HG03469 (cell line): ENCODE results near the gene SFMBT2.
"Not testable (repeated sequence)": the region's sequence is repeated elsewhere in the genome, so short reads cannot be mapped to it uniquely, and the experiment has no call there.

Source experiments
- ATAC-seq: cut with Tn5 transposase; IDR thresholded peaks from one replicate; pipeline ENCODE4 v1.9.1; 2021; ENCODE audit warnings: mild to moderate bottlenecking, moderate library complexity, moderate number of reproducible peaks; ENCODE audit not compliant: unreplicated experiment

Gene SFMBT2

DNA sequence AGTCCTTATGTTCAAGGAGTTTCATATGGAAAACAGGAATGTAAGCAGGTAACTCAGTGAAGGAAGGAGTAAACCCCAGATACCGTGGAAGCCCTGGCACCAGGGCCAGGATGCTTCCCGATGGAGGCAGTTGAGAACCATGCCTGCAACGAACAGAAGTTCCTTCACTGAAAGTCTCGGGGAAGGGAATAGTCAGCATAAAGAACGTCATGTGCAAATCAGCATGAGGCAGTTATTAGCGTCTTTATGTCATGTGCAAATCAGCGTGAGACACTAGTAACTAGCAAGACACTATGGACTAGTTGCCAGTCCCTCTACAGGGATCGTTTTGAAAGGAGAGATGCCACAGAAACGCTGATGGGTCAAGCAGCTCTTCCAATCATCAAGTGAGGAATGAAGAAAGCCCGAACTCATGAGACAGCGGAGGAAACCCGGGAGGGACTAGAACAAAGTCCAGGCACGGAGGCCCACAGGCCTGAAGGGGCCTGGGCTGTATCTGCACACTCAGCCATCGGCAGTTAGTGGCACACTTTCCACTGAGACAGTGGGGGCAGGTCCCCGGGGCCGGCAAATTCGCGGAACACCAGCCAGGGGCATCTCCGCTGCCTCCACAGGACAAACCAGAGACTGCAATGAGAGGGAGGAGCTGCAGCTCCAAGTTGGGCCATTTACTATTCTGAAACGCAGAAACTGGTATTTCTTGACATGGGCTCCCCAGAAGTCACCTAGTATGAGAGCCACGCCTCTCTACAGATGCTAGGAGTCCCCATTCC lies 109.6 kb downstream of the SFMBT2 start:
- no peak for ATAC-seq

DNA sequence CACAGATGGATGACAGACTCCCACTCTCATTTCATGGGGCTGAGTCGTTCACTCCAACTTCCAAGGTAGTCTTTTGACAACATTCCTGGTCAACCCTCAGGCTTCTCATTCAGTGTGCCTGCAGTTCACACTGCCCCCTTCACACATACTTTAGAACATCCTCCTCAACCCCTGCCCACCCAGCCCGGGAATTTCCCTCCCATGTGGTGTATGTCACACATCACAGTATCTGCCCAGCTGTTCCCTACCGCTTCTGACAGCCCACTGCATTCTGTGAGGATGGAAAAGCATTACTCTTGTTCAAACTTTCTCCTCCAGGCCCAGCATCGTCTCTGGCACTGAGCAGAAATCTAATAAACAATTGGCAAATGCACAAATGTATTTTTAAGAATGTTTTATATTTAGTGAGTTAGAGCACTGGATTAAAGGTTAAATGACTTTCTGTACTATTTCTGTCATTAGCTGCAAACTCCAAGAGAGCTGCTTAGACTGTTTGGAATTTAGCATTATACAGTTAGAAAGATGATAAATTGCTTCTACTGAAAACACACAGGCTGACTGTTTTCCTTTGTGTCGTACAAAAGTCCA lies 110.4 kb downstream of the SFMBT2 start:
- no peak for ATAC-seq

DNA sequence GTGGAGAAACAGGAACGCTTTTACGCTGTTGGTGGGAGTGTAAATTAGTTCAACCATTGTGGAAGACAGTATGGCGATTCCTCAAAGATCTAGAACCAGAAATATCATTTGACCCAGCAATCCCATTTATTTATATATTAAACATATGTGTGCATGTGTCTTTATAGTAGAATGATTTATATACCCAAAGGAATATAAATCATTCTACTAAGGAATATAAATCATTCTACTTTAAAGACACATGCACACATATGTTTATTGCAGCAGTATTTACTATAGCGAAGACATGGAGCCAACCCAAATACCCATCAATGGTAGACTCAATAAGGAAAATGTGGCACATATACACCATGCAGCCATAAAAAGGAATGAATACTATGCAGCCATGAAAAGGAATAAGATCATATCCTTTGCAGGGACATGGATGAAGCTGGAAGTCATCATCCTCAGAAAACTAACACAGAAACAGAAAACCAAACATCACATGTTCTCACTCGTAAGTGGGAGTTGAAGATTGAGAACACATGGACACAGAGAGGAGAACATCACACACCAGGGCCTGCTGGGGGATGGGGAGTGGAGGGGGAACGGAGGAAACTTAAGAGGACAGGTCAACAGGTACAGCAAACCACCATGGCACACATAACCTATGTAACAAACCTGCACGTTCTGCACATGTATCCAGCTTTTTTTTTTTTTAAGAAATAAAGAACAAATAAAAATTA lies 111.1 kb downstream of the SFMBT2 start:
- not testable (repeated sequence) for ATAC-seq

DNA sequence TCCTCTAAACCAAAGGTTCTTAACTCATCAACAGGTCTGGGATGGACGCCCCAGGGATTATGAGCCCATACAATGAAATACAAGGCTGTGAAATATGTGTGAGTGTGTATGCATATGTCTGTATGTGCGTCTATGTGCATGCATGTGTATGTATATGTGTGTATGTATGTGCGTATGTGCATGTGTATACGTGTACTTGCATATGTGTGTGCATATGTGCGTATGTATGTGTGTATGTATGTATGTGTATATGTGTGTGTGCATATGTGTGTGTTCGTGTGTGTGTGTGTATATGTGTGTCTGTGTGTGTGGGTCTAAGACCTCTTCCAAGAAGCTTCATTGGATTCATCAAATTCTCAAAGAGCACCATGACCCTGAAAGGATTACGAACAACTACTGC lies 112.3 kb downstream of the SFMBT2 start:
- ATAC-seq = no peak

DNA sequence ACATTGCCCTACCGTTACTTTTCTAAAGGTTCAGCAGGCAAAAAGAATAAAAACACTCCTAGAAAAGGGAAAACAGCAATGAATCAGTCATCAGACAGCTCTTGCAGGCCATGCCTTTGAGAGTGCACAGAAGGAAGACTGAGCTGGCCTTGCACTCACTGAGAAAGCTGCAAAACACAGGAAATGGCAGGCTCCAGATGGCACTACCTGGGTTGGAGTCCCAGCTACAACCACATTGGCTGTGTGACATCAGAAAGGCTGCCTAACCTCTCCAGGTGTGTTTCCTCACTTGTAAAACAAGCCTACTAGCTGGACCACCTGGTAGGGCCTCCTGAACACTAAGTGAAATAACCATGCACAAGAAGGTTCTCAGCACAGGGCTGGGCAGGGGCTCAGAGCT lies 113.7 kb downstream of the SFMBT2 start:
- no peak for ATAC-seq

DNA sequence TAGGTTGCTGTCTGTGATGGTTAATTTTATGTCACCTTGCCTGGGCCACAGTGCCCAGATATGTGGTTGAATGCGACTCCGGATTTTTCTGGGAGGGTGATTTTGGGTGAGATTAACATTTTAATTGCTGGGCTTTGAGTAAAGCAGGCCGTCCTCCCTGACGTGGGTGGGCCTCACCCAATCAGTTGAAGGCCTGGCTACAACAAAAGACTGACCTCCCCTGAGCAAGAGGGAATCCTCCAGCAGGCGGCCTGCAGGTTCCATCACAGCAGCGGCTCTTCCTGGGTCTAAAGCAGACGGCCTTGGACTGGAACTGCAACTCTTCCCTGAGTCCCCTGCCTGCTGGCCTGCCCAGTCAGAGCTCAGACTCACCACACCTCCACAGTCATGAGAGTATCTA lies 114.2 kb downstream of the SFMBT2 start:
- ATAC-seq = no peak

DNA sequence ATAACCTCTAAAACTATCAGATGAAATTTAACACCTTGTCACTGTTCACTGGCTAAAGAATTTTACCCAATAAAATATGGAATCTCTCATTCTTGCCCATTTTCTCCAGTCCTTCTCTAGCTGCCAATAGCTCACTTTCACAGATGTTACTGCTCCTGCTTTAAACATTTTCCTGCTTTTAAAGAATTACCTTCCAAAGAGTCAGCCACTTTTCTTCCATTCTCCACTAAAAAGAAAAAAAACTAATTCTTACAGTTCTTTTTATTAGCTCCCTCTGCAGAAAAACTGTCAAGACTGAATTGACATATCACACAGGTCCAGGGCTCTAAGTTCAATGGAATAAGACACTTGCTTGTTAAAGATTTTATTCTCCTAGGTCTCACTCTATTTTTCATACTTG lies 114.8 kb downstream of the SFMBT2 start:
- ATAC-seq = no peak

DNA sequence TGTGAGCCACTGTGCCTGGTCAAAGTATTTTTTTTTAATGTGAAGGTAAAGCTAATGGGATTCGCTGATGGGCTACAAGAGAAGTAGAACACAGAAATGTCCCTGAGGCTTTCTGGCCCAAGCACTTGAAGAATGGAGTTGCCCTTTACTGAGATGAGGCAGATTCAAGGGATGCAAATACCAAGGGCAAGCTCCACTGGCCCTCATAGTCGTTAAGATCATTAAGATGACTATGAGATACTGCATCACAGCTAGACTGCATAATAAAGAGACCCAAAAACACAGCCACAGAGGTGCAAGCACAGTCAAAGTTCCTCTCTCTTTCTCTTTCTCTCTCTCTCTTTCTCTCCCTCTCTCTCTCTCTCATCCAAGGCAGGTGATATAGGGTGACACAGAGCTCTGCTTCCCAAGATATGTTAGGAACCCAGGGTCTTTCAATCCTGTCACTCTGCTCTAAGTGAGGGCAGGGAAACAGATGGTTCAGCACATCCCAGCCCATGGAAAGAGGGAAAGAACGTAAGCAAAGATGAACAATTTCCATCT lies 117.4 kb downstream of the SFMBT2 start:
- no peak for ATAC-seq

DNA sequence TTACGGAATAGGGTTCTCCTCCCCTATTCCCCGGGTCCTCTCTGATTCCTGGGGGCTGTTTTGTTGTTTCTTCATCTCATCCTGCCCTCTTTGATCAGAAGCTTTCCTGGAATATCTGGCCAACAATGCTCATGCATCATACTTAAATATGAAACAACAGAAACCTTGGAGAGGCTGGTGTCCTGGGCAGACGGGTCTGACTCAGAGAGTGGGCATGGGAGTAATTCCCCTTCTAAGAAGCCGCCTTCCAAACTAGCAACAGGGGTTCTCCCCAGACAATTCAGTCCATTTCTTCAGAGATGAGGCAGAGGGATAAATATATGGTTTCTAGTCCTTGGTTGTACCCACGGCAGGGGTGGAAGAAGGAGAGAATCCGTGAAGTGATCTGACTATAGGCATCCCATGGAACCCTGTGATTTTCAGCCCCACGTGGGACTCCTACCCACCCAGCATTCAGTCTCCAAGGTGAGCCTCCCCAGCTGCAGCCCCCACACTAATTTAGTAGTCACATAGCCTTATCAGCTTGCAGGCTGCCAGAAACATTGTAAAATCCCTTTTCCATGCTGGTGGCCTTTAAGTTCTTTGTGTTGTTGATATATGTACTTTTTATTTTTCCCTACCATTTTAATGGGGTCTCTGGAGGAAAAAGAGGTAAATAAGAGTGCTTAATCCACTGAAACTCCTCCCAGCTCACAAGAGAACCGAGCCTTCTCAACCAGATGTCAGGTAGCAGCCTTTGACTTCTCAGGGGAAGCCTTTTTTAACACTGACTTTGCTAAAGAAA lies 119.2 kb downstream of the SFMBT2 start:
- ATAC-seq = no peak

DNA sequence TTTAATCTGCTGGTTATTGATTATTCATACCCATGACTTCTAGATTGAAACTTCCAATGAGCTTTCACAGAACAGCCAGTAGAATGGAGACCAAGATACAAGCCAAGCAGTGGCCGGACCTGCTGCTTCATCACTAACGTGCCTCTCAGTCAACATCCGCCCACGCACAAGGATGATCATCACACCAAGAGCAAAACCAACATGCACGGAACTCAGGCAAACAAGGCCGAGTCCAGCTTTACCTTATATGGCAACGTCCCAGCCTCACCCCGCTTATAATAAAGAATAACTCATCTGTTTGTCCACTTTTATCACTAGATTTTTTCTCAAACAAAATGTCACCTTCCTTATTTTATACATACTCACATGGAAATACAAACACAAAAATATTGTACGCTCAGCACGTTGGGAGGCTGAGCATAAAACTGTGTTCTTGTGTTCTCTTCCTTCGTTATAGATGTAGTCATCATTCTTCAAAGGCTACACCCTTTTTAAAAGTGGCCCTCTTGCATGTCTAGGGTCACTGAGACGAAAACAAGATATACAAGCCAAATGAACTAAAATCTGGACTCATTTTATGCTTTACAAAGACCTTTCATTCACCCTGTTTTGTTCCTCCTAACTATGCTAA lies 122.7 kb downstream of the SFMBT2 start:
- no peak for ATAC-seq

DNA sequence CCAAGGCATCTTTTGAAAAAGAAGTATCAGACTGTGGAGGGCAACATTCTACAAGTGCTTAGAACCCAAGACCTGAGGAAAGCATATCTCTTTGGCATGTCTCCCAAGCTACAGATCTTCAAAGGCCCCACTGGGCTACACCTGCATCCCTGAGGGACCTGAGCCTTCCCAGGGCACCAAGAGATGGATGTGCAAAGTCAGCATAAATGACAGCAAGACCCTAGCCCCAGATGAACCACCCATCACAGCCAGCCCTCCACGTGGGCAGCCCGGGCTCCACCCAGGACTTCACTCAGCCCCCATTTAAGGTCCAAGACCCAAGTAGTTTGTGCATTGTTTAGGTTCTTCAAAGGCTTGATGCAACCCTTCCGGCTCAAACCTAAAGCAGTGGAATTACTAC lies 123.5 kb downstream of the SFMBT2 start:
- no peak for ATAC-seq

DNA sequence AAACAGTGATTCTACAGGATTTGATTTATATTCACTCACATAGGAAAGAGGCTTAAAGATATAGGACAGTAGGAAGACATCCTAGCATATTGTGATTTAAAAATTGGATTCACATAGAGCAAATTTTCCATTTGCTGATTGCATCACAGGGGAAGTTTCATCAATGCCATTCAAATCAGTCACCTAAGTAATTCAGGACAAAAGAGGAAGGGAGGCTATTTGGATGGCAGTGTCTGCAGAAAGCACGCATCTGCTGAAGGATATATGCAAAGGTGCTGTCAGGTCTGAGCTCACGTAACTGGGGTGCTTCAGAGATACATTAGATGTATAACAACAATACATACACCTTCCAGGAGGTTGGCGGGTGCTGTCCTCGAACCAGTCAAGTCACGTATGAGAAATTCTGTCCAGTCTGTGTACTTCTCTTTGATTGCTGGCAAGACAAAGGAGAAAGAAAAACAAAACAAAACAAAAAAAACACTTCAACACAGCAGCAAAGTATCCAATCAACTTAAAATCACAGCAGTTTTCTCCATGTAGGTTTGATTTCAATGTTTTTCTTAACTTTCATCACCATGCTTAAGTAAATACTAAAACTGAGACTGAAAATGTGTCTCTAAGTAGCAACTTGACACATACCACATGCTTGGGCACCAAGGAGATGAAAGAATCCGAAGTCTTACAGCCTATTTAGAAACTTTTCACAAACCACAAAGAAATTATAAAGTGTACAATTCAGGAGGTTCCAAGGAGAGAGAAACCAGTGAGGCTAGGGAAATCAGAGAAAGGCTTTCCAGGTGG lies 125.1 kb downstream of the SFMBT2 start:
- ATAC-seq = no peak

DNA sequence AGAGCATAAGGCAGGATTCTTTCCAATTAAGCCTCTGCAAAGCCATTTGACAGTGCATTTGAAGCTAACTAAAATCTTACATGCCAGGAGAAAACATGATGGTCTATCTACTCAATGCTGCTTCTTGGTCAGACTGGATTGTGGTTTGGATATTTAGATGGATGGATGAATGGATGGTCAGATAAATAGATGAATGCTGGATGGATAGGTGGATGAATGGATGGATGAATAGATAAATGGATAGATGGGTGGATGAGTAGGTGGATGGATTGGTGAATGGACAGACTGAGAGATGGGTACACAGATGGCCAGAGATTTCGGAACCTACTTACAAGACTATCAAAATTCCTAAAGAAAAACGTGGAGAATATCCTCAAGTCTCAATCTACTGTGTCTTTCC lies 127.6 kb downstream of the SFMBT2 start:
- no peak for ATAC-seq

DNA sequence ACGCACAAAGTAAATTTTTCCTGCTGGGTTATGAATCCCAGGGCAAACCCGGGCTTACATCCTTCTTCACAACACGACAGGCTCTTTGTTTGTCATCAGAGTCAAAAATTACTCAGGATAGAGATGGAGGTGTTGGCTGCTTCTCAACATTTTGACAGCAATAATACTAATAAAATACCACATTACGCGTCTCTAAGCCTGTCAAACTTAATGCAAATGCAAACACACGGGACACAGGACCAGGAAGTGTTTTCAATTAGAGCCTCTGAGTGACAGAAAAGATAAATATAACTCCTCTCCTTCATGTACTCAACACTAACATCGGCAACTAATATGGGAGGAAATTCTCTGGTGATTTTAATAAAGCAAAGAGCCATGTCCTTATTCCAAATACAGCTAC lies 128.4 kb downstream of the SFMBT2 start:
- ATAC-seq = no peak

DNA sequence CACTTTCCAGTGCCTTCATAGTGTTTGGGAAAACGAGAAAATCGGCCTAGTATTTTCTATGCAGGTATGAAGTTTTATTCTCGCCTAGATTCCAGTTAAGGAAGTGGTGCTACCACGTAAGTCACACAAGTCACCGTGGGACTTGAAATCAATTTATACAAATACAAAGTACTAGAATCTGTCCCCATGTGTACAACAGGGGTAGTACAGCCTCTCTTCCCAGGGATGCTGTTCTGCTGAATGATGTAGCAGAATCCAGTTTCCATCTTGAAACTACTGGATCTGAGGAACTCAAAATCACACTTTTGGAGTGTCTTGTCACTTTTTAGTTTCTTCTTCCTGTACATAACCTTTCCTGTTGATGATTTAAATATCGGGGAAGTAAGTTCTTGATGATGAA lies 129.4 kb downstream of the SFMBT2 start:
- ATAC-seq = no peak

DNA sequence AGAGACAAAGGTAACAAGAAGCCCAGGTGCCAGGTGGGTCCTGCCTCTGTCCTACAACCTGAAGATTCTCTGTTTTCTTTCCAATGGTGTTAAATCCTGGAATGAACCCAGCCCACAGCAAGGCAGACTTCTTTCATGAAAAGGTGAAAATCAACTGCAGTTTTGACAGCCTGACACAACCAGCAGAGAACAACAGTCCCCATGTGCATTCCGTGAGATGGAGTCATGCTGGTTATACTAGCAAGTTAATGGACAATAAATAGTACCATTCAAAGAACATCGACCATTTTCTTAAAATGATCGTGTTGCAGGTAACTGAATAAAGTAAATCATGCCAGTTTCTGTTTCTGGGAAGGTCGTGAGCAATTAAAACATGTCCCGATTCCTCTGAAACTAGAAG lies 131.5 kb downstream of the SFMBT2 start:
- ATAC-seq = no peak

DNA sequence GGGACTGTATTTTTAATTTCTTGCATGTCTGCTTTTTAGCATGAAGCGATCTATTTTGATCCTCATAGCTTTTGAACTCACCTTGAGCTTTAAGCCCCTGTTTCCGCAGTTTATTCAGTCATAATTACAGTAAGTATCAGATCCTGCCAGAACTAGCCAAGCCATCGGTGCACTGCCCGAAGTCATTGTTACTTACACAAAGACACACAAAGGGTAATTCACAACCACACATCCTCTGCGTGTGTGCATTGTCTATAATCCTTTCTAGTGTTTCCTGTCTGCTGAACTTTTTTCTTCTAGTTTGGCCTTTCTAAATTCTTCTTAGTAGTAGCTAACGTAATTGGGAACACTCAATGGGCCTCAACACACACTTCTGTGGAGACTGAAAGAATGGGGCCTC lies 133.0 kb downstream of the SFMBT2 start:
- no peak for ATAC-seq

DNA sequence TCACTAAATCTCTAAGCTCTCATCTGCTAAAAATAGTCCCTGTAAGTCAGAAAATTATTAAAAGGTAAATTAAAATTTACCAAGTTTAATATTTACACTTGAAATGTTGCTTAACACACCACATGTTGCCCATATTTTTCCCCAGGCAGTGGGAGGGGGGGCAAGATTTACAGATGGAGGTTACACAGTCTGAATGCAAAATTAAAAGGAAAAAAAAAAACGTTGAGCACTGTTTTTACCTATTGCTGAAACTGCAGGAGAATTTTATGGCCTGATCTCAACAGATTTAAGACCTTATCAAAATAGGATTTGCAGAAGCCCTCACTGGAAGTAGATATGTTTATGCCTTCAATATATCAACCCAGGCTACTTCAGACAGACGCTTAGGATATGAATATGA lies 133.4 kb downstream of the SFMBT2 start:
- no peak for ATAC-seq

DNA sequence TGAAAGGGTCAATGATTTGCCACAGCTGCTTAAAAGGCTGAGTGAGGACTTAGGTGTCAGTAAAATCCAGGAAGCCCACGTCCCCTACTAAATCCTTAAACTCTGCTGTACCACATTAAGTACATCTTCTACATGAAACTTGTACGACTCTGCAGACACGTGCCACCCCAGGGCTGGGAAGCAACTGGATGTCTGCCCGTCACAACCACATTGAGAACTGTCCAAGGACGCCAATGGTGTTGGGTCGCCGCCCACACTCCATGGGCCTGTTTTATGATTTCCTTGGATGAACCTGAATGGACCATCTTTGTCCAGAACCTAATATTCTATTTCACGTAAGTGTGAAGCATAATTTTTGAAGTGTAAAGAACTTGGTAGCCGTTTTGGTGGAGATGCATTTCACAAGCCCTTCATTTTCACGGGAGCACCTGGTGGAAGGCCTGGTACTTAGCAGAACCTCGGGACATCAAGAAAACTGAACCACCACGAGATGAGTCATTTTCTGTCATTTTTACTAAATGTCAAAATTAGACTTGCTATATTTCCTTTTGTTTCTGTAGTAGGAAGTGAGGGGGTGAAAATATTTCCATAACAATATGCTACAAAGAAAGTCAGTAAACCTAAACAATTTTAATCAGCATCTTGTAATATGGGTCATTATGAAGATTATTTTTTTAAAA lies 134.9 kb downstream of the SFMBT2 start:
- no peak for ATAC-seq
